ENCODE measurements around the gene NMNAT2. TPM values are rescaled to one million over a fixed set of nuclear protein-coding genes. Genes with fewer than 3 reads are reported as not detected.

NMNAT2 gene
- total RNA-seq, 8 experiments from 2014 or later = 0.25 to 68.9 (median 37.4) TPM

DNA sequence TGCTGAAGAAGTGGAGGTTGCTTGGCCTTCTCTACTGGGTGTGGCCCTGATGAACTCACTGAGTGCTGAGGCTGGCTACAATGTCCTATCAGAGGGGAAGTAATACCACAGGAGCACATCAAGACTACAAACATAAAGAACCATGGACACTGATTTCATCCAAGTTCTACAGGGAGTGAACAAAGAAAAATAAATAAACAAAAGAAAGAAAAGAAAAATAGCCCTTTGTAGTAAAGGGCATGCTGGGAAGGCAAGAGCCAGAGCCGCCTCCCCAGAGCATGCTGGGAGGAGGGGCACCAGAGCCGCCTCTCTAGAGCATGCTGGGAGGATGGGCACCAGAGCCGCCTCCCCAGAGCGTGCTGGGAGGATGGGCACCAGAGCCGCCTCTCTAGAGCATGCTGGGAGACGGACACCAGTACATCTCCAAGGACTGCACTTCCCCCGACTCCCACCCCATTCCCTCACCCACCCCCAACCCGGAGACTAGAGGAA, 166.2 kb downstream of the NMNAT2 start:
- no peak overlapping the region for H3K27ac ChIP-seq
- in situ Hi-C loops (cut with MboI; ENCODE audit: low pct_unique_long_range_greater_than_20kb in 2 of 9, low sequenced_read_pairs in 9 of 9, unreplicated experiment in 9 of 9) = no loop called here
- no peaks in the 10 kb centered on the region for H3K4me1 ChIP-seq (replicated peaks in 1 of 2)
- ATAC-seq (replicated peaks in 6 of 8) = no peak
- H3K4me3 ChIP-seq = no peak overlapping the region
- 69 to 100% (median 91%) methylated on average over 1 to 6 of the region's 8 CpGs; no CpG with 5 or more reads in 3 of the 10 experiments for WGBS, 10 experiments

DNA sequence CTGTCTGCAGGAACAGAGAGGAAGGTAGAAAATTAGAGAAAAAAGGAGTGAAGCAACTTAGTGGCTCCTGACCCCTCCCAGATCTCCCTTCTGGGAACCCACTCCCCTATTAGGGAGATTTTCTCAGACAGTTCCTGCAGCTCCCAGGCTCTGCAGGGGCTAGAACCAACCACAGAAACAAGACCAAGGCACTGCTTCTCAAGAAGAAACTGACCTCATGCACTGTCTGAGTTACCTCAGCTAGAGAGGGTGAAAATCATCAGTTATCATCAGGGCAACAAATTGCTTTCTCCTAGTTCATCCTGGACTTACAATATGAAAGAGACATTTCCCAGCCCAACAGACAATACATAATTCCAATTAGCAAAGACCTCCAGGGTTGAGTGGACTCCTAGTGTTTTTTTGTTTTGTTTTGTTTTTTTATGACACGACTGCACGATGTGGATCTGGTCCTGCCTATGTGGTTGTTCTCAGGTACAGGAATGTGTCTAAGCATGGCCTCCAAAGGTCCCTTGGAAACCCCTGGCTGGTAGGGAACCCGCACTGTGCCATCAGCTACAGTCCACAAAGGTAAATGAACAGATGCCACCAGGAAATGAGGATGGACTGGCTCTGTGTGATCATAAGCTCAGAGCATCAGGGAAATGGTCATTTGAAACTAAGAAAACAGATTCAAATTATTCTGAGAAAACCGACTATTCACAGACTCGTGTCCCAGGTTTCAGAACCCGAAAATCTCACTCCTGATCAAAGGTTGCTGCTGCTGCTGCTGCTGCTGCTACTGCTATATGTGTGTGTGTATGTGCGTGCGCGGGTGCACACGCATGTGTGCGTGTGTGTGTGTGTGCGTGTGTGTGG, 166.8 kb downstream of the NMNAT2 start:
- no peak for ATAC-seq (replicated peaks in 6 of 8)

DNA sequence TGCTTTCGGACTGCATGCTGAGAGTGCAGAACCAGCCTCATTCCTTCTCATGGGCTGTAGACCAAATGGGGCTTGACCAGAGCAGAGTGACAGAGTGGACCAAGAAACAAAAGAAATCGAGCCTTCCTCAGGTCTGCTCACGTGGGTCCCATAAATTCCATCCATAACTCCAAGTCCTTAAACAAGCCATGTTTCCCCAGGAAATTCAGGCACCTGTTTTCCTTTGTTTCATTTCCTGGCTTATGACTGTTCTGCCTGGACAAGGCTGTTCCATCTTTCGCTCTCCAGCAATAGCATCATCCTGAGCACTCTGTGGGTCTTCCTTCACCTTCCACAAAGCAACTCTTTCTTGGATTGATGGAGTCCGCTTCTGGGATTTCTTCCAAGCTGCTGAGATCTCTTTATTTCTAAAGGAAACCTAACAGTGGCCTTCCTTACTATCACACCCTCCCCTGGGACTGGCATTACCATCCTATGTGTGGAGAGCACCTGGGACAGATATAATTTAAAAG, 168.2 kb downstream of the NMNAT2 start:
- Histone ChIP-seq H3K4me1 (replicated peaks in 1 of 2) (peaks cover 2 to 4% of the 10 kb centered on the region in 2 donors), H3K27ac (no peak overlapping the region), H3K4me3 (no peak overlapping the region)
- 67 to 100% (median 92%) methylated on average over 1 to 5 of the region's 5 CpGs for WGBS, 10 experiments
- in situ Hi-C loops (cut with MboI; ENCODE audit: low pct_unique_long_range_greater_than_20kb in 2 of 9, low sequenced_read_pairs in 9 of 9, unreplicated experiment in 9 of 9) = loop anchor here in 1 of 9 experiments (25.0 kb wide), 1 partner anchor 288 kb away; the partner anchor contains the start of gene SHCBP1L
- ATAC-seq (replicated peaks in 6 of 8) = no peak

More for the DNA sequence above, 166.8 kb downstream of the NMNAT2 start:
- H3K4me1 ChIP-seq (replicated peaks in 1 of 2) = no peaks in the 10 kb centered on the region
- H3K27ac ChIP-seq = no peak overlapping the region
- WGBS, 10 experiments = 76 to 100% (median 93%) methylated on average over 2 to 12 of the region's 12 CpGs; no CpG with 5 or more reads in 1 of the 10 experiments
- no peak overlapping the region for H3K4me3 ChIP-seq
- in situ Hi-C loops (cut with MboI; ENCODE audit: low pct_unique_long_range_greater_than_20kb in 2 of 9, low sequenced_read_pairs in 9 of 9, unreplicated experiment in 9 of 9) = no loop called here

DNA sequence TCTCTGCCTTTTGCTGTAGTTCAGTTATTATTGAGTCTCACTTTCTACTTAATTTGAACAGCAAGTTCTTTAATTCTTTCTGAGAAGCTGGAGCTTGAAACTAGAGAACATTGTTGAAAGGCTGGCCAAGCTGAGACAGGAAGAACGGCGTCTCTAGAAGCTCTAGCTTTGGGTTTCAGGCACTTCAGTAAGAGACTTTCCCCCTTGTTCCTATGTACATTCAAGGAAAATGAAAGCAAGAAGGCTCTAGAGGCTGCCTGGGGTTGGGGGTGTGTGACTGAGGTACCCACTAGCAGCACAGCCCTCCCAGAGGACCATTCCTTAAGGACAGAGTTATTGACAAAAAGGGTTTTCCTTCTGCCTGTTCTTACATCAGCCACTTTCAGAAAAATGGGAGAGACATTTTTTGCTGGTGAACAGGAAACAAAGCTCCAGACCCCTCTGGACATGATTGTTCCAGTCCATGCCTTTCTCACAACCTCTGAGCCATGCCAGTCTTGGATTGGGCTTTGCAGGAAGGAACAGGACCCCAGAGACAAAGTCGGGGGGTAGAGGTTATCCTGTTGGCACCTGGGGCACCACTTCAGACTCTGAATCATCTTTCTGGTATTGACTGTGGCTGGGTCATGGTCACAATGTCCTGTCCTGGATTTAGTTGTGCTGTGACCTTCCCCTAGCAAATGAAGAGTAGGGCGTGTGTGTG, 169.0 kb downstream of the NMNAT2 start:
- Histone ChIP-seq H3K27ac (no peak overlapping the region), H3K4me1 (replicated peaks in 1 of 2) (peaks cover 2 to 4% of the 10 kb centered on the region in 2 donors), H3K4me3 (no peak overlapping the region)
- in situ Hi-C loops (cut with MboI; ENCODE audit: low pct_unique_long_range_greater_than_20kb in 2 of 9, low sequenced_read_pairs in 9 of 9, unreplicated experiment in 9 of 9) = loop anchor here in 1 of 9 experiments (25.0 kb wide), 1 partner anchor 287 kb away; the partner anchor contains the start of gene SHCBP1L
- 50 to 100% (median 97%) methylated on average over 1 to 3 of the region's 4 CpGs; no CpG with 5 or more reads in 4 of the 10 experiments for whole genome bisulfite sequencing, 10 experiments
- ATAC-seq (replicated peaks in 6 of 8) = no peak

DNA sequence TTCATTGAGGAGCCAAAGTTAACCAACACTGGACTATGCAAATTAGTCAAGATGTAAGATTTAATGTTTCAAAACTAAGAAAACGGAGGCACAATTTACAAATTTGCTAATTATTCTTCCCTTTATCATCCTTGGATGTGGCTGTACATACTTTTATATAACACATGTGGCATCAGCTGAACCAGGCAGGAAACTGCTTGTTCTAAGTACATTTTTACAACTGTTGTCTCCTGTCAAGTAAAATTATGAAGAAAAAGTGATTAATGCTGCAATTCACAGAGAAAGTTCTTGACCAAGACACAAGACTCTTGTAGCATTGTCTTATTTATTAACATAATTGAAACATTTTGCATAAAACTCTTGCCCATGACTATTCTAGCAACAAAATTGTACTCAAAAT, 170.2 kb downstream of the NMNAT2 start:
- Histone ChIP-seq H3K4me1 (replicated peaks in 1 of 2) (peaks cover 2 to 4% of the 10 kb centered on the region in 2 donors), H3K27ac (no peak overlapping the region), H3K4me3 (no peak overlapping the region)
- ATAC-seq (replicated peaks in 6 of 8) = no peak
- in situ Hi-C loops (cut with MboI; ENCODE audit: low pct_unique_long_range_greater_than_20kb in 2 of 9, low sequenced_read_pairs in 9 of 9, unreplicated experiment in 9 of 9) = loop anchor here in 1 of 9 experiments (25.0 kb wide), 1 partner anchor 286 kb away; the partner anchor contains the start of gene SHCBP1L
- 50 to 100% (median 80%) methylated on average over 1 of the region's 1 CpG; no CpG with 5 or more reads in 1 of the 10 experiments for WGBS, 10 experiments

DNA sequence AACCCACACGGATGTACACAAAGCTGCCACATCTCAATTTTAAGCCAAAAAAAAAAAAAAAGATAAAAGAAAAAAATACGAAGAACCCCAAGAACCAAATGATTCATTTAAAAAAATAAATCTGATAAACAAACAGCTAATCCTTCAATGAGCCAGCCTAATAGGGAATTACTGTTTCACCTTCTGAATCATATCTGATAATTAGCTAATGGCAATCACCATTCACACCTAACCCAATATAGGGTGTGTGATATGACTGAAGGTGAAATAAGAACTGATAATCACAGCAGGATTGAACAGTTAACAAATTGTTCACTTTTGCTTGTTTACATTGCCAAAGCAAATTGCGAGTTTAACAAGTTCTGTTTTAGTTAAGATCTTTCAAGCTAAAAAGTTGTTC, 170.7 kb downstream of the NMNAT2 start:
- ATAC-seq (replicated peaks in 6 of 8) = no peak
- H3K4me1 ChIP-seq (replicated peaks in 1 of 2) = peaks cover 2 to 4% of the 10 kb centered on the region in 2 donors
- H3K27ac ChIP-seq = no peak overlapping the region
- in situ Hi-C loops (cut with MboI; ENCODE audit: low pct_unique_long_range_greater_than_20kb in 2 of 9, low sequenced_read_pairs in 9 of 9, unreplicated experiment in 9 of 9) = loop anchor here in 1 of 9 experiments (25.0 kb wide), 1 partner anchor 285 kb away; the partner anchor contains the start of gene SHCBP1L
- H3K4me3 ChIP-seq = no peak overlapping the region
- 79 to 100% (median 93%) methylated on average over 2 to 3 of the region's 3 CpGs for WGBS, 10 experiments

DNA sequence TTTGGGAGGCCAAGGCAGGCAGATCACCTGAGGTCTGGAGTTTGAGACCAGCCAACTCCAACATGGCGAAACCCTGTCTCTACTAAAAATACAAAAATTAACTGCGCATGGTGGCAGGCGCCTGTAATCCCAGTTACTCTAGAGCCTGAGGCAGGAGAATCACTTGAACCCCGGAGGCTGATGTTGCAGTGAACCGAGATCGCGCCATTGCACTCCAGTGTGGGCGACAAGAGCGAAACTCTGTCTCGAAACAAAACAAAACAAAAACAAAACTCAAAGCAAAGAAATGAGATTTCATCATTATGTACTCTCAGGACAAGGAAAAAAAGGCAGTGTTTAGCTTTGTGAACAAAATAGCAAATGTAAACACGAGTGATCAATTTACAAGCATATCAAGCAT, 171.1 kb downstream of the NMNAT2 start:
- in situ Hi-C loops (cut with MboI; ENCODE audit: low pct_unique_long_range_greater_than_20kb in 2 of 9, low sequenced_read_pairs in 9 of 9, unreplicated experiment in 9 of 9) = loop anchor here in 1 of 9 experiments (25.0 kb wide), 1 partner anchor 285 kb away; the partner anchor contains the start of gene SHCBP1L
- 64 to 100% (median 91%) methylated on average over 2 to 11 of the region's 11 CpGs for WGBS, 10 experiments
- no peak overlapping the region for H3K4me3 ChIP-seq

DNA sequence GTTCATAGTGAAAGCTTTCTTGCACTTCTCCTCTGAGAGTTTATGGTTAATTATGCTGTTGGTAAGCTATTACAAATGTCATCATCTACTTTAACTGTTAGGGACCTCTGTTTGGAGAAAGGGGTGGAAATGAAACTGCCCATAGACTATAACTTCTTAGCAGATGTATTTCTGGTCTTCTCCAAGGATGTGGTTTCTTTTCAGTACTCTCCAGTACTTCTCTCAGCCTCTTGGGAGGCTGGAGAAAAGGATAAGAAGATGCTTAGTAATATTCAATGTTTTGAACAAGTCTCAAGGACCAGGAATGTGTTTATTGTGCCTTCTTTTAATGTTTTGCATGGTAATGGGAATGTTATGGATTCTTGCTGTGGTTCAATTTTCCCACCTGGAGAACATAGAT, 171.7 kb downstream of the NMNAT2 start:
- Histone ChIP-seq H3K4me1 (replicated peaks in 1 of 2) (peaks cover 2 to 4% of the 10 kb centered on the region in 2 donors), H3K27ac (no peak overlapping the region), H3K4me3 (no peak overlapping the region)
- in situ Hi-C loops (cut with MboI; ENCODE audit: low pct_unique_long_range_greater_than_20kb in 2 of 9, low sequenced_read_pairs in 9 of 9, unreplicated experiment in 9 of 9) = loop anchor here in 1 of 9 experiments (25.0 kb wide), 1 partner anchor 284 kb away; the partner anchor contains the start of gene SHCBP1L
- no peak for ATAC-seq (replicated peaks in 6 of 8)

More for the DNA sequence above, 171.1 kb downstream of the NMNAT2 start:
- Histone ChIP-seq H3K4me1 (replicated peaks in 1 of 2) (peaks cover 2 to 4% of the 10 kb centered on the region in 2 donors), H3K27ac (no peak overlapping the region)
- ATAC-seq (replicated peaks in 6 of 8) = no peak

DNA sequence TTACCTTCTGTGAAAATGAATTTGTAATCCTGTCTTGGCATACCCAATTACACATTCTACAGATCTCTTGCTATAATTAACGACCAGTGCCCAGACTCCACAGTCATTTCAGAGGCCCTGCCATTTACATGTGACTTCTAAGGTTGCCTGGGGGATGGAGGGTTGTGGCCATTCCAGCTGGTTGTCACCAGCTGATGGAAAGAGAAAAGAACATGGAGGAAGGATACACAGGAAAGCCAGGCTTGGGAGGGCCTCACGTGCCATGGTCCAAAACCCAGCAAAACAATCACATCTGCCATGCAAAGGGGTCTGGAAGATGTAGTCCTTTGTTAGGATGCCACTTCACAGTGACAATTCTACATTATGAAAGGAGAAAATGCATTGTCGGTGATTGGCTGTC, 172.8 kb downstream of the NMNAT2 start:
- peak in 3 of 8 experiments; percentile 20 to 73 (median 39) for ATAC-seq (replicated peaks in 6 of 8)
- in situ Hi-C loops (cut with MboI; ENCODE audit: low pct_unique_long_range_greater_than_20kb in 2 of 9, low sequenced_read_pairs in 9 of 9, unreplicated experiment in 9 of 9) = loop anchor here in 1 of 9 experiments (25.0 kb wide), 1 partner anchor 283 kb away; the partner anchor contains the start of gene SHCBP1L
- H3K4me3 ChIP-seq = no peak overlapping the region
- peaks cover 2 to 4% of the 10 kb centered on the region in 2 donors for H3K4me1 ChIP-seq (replicated peaks in 1 of 2)
- H3K27ac ChIP-seq = no peak overlapping the region
- WGBS, 10 experiments = 73 to 95% (median 86%) methylated on average over 1 to 3 of the region's 3 CpGs; no CpG with 5 or more reads in 3 of the 10 experiments

DNA sequence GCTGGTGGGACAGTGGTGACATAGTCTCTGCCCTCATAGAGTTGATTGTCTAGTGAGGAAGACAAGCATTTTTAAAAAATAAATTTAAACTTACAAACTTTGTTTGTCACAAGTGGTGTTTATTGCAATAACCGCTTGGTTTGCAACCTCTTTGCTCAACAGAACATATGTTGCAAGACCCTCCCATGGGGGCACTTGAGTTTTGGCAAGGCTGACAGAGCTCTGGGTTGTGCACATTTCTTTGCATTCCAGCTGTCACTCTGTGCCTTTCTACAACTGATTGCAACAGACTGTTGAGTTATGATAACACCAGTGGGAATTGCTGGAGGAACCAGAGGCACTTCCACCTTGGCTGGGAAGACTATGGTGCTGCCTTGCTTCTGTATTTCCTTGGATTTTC, 173.7 kb downstream of the NMNAT2 start:
- in situ Hi-C loops (cut with MboI; ENCODE audit: low pct_unique_long_range_greater_than_20kb in 2 of 9, low sequenced_read_pairs in 9 of 9, unreplicated experiment in 9 of 9) = loop anchor here in 1 of 9 experiments (25.0 kb wide), 1 partner anchor 282 kb away; the partner anchor contains the start of gene SHCBP1L
- WGBS, 10 experiments = 8 to 100% (median 100%) methylated on average over 1 of the region's 1 CpG; no CpG with 5 or more reads in 4 of the 10 experiments
- peaks cover 2 to 4% of the 10 kb centered on the region in 2 donors for H3K4me1 ChIP-seq (replicated peaks in 1 of 2)
- ATAC-seq (replicated peaks in 6 of 8) = no peak
- no peak overlapping the region for H3K4me3 ChIP-seq
- no peak overlapping the region for H3K27ac ChIP-seq

DNA sequence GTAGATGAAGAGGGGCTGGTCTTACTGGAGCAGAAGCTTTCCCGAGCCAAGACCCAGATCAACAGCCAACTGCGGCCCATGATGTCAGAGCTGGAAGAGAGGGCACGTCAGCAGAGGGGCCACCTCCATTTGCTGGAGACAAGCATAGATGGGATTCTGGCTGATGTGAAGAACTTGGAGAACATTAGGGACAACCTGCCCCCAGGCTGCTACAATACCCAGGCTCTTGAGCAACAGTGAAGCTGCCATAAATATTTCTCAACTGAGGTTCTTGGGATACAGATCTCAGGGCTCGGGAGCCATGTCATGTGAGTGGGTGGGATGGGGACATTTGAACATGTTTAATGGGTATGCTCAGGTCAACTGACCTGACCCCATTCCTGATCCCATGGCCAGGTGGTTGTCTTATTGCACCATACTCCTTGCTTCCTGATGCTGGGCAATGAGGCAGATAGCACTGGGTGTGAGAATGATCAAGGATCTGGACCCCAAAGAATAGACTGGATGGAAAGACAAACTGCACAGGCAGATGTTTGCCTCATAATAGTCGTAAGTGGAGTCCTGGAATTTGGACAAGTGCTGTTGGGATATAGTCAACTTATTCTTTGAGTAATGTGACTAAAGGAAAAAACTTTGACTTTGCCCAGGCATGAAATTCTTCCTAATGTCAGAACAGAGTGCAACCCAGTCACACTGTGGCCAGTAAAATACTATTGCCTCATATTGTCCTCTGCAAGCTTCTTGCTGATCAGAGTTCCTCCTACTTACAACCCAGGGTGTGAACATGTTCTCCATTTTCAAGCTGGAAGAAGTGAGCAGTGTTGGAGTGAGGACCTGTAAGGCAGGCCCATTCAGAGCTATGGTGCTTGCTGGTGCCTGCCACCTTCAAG, 174.8 kb downstream of the NMNAT2 start:
- peak in 1 of 8 experiments; percentile 25 for ATAC-seq (replicated peaks in 6 of 8)
- no peak overlapping the region for H3K4me3 ChIP-seq
- WGBS, 10 experiments = 33 to 100% (median 83%) methylated on average over 1 to 5 of the region's 5 CpGs
- in situ Hi-C loops (cut with MboI; ENCODE audit: low pct_unique_long_range_greater_than_20kb in 2 of 9, low sequenced_read_pairs in 9 of 9, unreplicated experiment in 9 of 9) = loop anchor here in 1 of 9 experiments (25.0 kb wide), 1 partner anchor 281 kb away; the partner anchor contains the start of gene SHCBP1L
- no peak overlapping the region for H3K27ac ChIP-seq
- peaks cover 2 to 4% of the 10 kb centered on the region in 2 donors for H3K4me1 ChIP-seq (replicated peaks in 1 of 2)
